SHP77 treated with DMSO at 0.1 percent for 48 hours (cell line): ENCODE measurements around the gene CPA4.

ENCODE experiments used
- DNase-seq: peaks from one replicate; lab custom pipeline; 2025; lab: John Stamatoyannopoulos, UW

The CPA4 gene

GRCh38 chr7:130365511-130366441 is 72.8 kb downstream of the CPA4 start:
- peak; percentile 99 for DNase-seq

DNA sequence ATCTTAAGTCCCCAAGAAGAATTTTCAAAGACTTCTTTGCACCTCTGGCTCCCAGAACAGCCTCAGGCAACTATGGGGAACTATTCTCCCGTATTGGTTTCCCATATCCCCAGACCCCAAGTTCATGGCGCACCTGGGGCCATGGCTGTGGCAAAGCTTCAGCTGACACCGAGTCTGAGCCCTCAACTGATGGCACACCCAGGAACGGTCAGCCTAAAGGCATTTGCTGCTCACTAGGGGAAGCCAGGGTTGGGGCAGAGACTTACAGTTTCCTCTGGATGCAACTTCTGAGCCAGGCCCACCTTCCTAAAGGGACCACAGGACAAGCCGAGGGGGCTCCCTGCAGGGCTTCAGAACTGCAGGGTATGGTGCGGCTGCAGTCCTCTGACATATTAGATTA is 73.6 kb downstream of the CPA4 start:
- no peak for DNase-seq

DNA sequence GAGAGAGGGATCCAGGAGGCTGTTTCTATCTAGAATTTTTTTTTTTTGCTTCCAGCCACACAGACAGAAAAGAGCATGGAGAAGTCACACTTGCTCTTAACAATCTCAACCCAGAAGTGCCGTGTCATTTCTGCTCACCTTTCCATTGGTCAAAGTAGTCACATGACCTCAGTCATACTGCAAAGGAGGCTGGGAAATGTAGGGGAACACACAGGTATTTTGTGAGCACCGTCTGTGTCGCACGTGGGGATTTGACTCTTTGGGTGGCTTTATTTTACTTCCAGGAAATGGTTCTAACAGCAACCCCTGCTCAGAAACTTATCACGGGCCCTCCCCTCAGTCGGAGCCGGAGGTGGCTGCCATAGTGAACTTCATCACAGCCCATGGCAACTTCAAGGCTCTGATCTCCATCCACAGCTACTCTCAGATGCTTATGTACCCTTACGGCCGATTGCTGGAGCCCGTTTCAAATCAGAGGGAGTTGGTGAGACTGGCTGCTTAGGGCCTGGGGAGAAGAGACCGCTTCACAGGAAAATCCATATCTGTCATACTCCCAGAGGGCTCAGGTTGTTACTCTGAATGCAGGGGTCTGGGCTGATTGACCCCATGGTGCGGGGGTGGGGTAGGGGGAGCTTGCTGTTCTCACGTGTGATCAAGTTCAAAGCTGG is 74.3 kb downstream of the CPA4 start:
- DNase-seq: peak; percentile 78

GRCh38 chr7:130367836-130368746 is 75.1 kb downstream of the CPA4 start:
- no peak for DNase-seq

DNA sequence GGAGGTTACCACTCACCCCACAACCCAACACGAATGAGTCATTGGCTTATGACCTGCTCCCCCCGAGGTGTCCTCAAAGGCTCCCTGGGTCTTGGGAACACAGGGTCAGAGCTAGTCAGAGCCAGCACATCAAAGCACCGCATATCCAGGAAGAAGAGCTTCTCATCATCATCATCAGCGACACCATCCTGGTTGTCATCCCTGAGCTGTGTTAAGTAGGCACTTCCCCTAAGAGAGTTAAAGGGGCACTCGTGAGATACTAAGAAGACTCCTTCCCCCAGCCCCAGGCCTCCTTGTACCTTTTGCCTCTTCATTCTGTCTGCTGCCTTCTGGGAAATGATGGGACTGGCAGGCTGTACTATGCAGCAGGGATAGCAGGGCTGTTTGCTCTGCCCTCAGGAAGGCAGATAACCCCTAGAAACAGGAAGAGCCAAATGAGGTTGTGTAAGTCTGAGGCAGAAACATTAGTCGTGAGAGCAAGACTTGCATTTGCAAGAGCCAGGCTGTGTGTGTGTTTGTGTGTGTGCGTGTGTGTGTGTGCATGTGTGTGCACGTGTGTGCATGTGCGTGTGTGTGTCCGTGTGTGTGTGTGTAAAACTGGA is 76.2 kb downstream of the CPA4 start:
- DNase-seq: no peak

GRCh38 chr7:130369831-130370550 is 77.0 kb downstream of the CPA4 start:
- DNase-seq: no peak

- DNase-seq: no peak
Measured at GRCh38 chr7:130371046-130371445, 78.1 kb downstream of the CPA4 start.

DNA sequence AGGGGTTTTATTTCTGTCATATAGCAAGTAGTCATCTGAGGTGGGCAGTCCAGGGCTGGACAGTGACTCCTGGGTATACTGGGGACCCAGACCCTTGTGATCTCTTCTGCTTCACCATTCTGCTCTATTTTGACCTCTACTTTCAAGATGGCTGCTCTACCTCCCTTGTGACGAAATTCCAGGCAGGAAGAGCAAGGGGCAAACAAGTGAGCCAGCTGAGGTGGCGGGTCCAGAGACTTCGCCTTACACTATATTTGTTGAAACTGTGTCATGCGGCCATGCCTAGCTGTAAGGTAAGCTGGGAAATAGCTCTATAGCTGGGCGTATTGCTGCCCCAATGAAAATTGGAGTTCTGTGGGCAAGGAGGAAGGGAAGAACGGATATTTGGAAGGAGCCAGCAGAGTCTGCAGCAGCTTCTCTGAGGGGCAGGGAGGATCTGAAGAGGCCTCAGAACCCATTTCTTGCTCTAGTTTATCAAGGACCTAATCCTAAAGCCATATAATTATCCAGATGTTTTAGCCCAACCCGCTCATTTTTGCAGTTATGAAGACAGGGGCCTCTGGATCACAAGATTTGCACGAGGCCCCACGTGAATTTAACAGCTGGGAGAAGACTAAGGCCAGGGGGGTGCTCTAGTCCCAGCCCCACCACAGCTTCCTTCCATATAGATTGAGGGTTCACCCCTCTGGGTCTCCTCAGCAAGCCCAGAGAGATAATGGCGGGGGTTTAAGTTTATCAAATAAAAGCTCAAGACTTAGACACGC is 79.6 kb downstream of the CPA4 start:
- no peak for DNase-seq
